GM23338 (cell line): ENCODE measurements around the gene C1orf210.

Source experiments
- EZH2 ChIP-seq: fragments of 200-600 bp; sonication (generic); IDR thresholded peaks from one replicate; pipeline ENCODE4 v1.8.0; 2017; ENCODE audit warnings: antibody characterized with exemption, mild to moderate bottlenecking, low read depth; ENCODE audit not compliant: unreplicated experiment
- POLR2AphosphoS5 ChIP-seq: IDR thresholded peaks from 2 replicates; pipeline ENCODE4 v1.6.1; 2016; ENCODE audit warnings: antibody characterized with exemption, low read depth
- ZNF114 ChIP-seq: fragments of 250-450 bp; sonication (Bioruptor Pico); IDR thresholded peaks from 2 replicates; pipeline ENCODE4 v1.5.0; 2020; ENCODE audit warnings: mild to moderate bottlenecking, moderate library complexity
- TF ChIP-seq, protein P1 (sequence below), 2 experiments: fragments of 200-600 bp in 1 of 2; sonication (generic) in 1 of 2; conservative IDR thresholded peaks; 2 replicates each; pipeline versions ENCODE4 v1.5.1 to v1.6.1; 2016 to 2017; ENCODE audit warnings: antibody characterized with exemption in 2 of 2, low read depth in 2 of 2, mild to moderate bottlenecking in 2 of 2, moderate library complexity in 1 of 2
- TF ChIP-seq, protein P2 (sequence below): IDR thresholded peaks from one replicate; pipeline ENCODE4 v1.6.1; 2018; ENCODE audit warnings: antibody characterized with exemption; ENCODE audit not compliant: unreplicated experiment
- TF ChIP-seq, protein P3 (sequence below): IDR thresholded peaks from 2 replicates; pipeline ENCODE4 v1.6.1; 2016; ENCODE audit warnings: antibody characterized with exemption

DNA sequence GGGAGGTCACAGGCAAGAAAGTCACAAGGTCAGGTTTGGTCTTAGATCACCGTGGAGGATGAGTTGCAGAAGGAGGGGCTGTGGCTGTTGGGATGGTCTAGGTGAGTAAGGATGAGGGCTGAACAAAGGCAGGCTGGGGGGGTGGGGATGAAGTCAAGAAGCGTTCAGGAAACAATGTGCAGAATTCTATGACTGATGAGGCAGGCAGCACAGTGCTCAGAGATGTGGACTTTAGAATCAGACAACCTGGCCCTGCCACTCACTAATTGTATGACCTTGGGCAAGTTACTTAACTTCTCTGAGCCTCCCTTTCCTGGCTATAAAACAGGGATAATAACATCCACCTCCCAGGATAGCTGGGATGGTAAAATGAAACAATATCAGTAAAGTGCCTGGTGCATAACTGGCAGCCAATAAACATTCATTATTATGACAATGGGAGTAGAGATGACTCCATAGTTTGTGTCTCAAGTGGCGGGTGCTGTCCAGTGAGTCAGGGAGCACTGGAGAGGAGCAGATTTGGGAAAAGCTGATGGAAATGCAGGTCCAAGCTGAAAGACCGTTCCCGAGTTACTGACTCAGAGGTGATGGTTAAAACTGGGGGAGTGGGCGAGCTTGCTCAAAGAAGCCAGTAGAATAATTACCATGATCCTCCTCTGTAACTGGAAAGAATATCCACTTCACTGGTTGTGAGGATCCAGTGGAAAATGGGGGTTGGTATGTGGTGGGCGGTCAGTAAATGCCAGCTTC lies 17.5 kb upstream of the C1orf210 start:
- TF ChIP-seq, protein P1, sequence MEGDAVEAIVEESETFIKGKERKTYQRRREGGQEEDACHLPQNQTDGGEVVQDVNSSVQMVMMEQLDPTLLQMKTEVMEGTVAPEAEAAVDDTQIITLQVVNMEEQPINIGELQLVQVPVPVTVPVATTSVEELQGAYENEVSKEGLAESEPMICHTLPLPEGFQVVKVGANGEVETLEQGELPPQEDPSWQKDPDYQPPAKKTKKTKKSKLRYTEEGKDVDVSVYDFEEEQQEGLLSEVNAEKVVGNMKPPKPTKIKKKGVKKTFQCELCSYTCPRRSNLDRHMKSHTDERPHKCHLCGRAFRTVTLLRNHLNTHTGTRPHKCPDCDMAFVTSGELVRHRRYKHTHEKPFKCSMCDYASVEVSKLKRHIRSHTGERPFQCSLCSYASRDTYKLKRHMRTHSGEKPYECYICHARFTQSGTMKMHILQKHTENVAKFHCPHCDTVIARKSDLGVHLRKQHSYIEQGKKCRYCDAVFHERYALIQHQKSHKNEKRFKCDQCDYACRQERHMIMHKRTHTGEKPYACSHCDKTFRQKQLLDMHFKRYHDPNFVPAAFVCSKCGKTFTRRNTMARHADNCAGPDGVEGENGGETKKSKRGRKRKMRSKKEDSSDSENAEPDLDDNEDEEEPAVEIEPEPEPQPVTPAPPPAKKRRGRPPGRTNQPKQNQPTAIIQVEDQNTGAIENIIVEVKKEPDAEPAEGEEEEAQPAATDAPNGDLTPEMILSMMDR (conservative IDR thresholded peaks at IDR 0.05; ENCODE audit: low read depth in 2 of 2), result no peak
- TF ChIP-seq, protein P2, sequence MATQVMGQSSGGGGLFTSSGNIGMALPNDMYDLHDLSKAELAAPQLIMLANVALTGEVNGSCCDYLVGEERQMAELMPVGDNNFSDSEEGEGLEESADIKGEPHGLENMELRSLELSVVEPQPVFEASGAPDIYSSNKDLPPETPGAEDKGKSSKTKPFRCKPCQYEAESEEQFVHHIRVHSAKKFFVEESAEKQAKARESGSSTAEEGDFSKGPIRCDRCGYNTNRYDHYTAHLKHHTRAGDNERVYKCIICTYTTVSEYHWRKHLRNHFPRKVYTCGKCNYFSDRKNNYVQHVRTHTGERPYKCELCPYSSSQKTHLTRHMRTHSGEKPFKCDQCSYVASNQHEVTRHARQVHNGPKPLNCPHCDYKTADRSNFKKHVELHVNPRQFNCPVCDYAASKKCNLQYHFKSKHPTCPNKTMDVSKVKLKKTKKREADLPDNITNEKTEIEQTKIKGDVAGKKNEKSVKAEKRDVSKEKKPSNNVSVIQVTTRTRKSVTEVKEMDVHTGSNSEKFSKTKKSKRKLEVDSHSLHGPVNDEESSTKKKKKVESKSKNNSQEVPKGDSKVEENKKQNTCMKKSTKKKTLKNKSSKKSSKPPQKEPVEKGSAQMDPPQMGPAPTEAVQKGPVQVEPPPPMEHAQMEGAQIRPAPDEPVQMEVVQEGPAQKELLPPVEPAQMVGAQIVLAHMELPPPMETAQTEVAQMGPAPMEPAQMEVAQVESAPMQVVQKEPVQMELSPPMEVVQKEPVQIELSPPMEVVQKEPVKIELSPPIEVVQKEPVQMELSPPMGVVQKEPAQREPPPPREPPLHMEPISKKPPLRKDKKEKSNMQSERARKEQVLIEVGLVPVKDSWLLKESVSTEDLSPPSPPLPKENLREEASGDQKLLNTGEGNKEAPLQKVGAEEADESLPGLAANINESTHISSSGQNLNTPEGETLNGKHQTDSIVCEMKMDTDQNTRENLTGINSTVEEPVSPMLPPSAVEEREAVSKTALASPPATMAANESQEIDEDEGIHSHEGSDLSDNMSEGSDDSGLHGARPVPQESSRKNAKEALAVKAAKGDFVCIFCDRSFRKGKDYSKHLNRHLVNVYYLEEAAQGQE, result no peak
- TF ChIP-seq, protein P3, sequence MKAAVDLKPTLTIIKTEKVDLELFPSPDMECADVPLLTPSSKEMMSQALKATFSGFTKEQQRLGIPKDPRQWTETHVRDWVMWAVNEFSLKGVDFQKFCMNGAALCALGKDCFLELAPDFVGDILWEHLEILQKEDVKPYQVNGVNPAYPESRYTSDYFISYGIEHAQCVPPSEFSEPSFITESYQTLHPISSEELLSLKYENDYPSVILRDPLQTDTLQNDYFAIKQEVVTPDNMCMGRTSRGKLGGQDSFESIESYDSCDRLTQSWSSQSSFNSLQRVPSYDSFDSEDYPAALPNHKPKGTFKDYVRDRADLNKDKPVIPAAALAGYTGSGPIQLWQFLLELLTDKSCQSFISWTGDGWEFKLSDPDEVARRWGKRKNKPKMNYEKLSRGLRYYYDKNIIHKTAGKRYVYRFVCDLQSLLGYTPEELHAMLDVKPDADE, result no peak
- no peak for TF ChIP-seq EZH2
- no peak for TF ChIP-seq ZNF114 (CRISPR knock-in tag)
- no peak for TF ChIP-seq POLR2AphosphoS5
